HG03139 (cell line): Measurements from ENCODE around the gene MAK.
"Not testable (repeated sequence)": the region's sequence is repeated elsewhere in the genome, so short reads cannot be mapped to it uniquely, and the experiment has no call there.

Experiments used
- ATAC-seq: cut with Tn5 transposase; IDR thresholded peaks from one replicate; pipeline ENCODE4 v1.9.1; 2021; ENCODE audit not compliant: unreplicated experiment

Gene MAK

DNA sequence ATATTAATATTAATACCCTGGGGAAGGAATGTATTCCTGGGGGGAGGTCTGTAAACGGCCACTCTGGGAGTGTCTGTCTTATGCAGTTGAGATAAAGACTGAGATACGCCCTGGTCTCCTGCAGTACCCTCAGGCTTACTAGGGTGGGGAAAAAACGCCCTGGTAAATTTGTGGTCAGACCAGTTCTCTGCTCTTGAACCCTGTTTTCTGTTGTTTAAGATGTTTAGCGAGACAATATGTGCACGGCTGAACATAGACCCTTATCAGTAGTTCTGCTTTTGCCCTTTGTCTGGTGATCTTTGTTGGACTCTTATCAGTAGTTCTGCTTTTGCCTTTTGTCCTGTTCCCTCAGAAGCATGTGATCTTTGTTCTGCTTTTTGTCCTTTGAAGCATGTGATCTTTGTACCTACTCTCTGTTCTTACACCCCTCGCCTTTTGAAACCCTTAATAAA, 15.5 kb upstream of the MAK start:
- not testable (repeated sequence) for ATAC-seq

DNA sequence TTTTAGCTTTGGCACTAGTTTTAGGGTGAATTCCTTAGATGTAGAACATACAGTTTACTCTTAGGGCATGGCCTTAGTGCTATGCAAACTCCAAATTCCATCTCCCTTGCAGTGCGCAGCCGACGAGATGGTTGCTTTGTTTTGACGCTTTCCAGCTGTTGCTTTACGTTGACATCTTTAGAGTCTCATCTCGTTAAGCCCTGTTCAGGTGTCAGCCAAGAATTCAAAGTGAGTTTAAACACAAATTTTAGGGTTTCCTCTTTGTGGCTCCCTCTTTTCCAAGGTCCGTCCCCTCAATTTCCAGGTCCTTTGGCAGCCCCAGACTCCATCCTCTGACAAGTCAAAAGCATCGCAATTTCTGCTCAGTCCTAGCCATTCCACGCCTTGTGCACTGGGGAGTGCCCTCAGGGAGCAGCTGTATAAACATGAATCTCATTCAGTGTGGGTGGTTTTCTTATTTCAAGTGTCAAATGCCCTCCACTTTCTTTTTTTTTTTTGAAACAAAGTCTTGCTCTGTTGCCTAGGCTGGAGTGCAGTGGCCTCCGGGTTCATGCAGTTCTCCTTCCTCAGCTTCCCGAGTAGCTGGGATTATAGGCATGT, 14.1 kb upstream of the MAK start:
- ATAC-seq: no peak

DNA sequence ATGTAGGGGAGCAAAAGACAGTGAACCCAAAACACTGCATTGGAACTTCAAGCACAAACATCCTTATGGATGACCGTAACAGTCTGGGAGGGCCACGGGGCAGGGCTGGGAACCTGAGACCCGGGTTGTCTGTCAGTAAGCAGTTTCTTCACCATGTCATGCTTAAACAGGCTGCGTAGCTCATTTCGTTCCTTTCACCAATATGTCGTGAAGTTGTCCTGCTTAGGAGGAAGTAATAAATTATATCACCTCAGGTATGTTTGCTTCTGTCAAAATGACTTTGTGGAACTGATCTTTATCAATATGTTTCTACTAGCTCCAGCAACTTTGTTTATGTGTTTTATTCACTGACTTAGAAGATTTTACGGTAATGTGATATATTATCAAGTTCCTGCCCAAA, 12.4 kb upstream of the MAK start:
- ATAC-seq: no peak

DNA sequence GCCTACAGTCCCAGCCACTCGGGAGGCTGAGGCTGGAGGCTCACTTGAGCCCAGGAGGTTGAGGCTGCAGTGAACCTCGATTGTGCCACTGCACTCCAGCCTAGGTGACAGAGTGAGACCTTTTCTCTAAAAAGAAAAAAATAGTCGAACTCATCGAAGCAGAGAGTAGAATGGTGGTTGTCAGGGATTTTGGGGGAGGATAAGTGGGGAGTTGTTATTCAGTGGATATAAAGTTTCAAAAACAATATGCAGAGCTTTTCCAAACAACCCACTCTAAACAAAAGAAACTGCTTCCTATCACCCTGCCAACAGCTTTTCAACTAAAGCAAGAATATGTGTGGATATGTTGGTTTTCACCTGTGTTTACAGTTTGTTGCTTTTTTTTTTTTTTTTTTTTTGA, 11.6 kb upstream of the MAK start:
- no peak for ATAC-seq

DNA sequence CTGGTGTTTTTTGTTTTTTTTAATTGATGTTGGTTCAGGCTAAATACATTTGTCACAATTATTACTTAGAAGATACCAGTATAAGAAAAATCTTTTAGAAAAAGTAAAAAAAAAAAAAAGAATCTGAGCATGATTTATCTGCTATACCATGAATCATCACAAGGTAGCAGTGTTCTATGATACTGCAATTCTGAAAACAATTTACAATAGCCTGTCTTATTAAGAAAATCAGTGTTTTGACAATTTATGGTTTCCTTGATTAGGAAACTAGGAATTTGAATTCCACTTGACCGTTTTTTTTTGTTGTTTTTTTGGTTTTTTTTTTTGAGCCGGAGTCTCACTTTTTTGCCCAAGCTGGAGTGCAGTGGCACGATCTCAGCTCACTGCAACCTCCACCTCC, 9.3 kb upstream of the MAK start:
- ATAC-seq: no peak

DNA sequence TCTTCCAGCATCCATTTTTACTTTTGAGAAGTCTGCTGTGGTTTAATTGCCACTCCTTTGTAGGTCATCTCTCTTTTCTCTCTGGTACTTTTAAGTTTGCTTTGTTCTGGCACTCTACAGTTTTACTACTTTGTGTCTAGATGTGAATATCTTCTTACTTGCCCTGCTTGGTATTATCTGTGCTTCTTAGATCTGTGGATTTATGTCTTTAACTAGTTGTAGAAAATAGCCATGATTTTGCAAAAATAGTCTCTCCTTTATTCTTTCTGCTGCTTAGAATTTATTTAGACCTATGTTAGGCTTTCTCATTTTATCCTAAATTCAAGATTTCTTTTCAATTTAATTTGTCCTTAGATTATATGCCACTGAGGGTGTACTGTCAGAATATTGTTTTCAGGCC, 5.2 kb upstream of the MAK start:
- ATAC-seq: no peak

DNA sequence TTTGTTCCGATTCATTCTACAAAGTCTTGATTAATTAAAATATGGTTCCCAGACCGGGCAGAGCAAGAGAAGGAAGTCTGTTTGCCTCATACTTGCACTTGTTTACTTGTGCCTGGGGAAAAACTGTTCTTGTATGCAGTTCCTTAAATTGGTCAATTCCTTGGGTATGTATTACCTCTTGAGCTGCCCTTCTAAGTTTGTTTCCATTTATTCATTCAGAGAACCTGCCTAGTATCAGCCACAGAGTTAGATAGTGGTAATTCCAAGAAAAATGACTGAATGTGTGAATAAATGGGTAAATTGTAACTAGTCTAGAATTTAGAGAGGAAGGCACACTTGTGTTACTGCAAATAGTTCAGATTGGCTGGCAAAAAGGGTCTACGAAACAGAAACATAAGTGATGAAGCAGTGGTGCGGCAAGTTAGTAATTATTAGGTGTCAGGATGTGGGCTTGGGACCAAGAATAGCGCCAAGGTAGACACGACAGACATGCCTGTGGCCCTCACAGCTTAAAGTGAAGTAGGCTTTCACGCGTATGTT, 525 bp upstream of the MAK start:
- ATAC-seq: peak; percentile 61

DNA sequence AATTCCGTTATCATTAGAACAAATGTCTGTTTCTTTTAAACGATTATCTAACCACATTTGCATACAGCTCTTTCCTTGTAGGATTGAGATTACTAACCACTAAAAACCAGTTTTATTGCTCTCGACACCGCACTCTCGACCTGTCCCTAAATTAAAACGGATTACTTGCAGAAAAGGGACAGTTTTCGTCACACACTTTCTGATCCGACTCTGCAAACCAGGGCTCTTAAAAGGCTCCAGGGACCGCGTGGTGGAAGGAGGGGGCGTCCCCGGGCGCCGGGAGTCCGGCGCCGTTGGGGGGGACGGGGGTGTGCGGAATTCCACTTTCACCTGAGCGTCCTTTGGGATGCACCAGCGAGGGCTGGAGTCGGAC, 731 bp downstream of the MAK start:
- no peak for ATAC-seq

DNA sequence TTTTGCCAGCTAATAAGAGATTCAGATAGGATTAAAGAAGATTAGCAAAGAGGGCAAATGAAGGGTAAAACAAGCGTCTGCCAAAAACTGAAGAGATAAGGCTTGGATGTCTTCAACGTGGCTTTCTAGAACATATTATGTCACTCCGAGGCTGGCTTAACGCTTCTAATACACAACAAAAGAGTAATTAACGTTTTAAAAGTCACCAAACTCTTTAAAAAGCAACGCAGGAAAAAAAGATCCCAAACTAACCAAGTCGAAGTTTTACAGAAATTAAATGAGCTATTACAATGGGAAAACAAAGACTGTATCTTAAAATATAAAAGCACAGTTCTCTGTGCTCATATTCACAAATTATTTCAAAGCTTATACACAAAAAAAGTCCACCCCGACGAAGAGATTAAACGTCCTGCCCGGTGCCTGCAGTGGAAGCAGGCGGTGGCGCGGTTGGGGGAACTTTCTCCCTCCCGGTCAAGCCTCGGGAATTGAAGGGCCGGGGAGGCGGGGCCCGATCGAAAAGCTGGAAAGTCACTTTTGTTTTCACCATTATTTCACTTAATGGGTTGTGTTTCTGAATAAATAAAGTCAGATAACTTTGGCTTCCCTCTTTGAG, 1.2 kb downstream of the MAK start:
- ATAC-seq: no peak

DNA sequence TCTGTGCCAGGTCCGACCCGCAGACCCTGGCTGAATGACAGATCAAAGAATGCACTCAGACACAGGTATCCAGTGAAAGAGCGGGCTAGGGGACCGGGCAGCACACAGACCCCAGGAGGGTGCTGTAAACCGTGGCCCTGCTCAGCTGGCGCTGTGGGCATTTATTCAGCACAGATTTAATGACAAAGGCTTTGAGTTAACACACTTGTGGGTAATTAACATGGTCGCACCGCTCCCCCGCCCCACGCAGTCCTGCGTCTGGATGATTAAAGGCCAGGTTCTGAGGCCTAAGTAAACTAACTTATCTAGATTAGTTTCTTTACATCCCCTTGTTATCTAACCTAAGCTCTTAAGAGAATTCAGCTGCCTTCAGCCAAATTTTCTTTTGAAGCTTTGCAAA, 3.5 kb downstream of the MAK start:
- no peak for ATAC-seq

DNA sequence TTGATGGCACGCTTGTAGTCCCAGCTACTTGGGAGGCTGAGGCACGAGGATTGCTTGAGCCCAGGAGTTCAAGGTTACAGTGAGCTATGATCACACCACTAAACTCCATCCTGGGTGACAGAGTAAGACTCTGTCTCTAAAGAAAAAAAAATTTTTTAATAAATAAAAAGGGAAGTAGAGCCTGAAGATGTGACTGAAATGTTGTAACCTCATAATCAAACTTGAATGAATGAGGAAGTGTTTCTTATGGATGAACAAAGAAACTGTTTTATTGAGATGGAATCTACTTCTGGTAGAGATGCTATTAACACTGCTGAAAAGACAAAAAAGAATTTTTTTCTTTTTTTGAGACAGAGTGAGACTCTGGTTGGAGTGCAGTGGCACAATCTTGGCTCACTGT, 6.7 kb downstream of the MAK start:
- ATAC-seq: no peak

DNA sequence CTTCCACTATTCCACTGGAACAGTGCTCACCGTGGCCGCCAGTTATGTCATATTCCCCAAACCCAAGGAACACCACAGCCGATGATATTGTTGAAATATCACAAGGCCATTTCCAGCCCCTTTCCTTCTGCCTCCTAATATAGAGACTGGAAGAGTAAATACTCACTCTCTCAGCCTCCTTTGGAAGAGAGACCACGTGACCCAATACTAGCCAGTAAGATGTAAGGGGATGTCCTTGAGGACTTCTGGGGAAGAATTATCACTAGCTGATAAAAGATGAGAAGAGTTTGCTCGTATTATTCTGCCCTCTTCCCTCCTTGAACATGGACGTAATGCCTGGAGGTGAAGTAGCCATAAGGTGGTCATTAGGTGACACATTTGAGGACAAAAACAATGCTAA, 13.5 kb downstream of the MAK start:
- ATAC-seq: no peak

DNA sequence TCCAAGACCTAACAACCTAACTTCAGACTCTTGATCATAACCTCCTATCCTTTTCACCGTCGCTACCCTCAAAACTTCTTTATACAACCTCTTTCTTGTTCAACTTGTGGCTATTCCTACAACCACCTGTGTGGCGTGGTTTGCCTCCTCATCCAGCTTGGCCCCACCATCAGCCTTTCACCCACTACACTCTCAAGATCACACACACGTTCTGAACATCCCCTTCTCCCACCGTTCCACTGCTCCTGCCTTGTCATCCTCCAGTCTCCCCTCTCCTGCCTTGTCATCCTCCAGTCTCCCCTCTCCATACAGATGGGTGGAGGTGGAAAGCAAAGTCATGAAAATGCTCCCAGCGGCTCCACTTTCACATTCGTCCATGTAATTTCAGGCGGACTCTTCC, 14.0 kb downstream of the MAK start:
- no peak for ATAC-seq

DNA sequence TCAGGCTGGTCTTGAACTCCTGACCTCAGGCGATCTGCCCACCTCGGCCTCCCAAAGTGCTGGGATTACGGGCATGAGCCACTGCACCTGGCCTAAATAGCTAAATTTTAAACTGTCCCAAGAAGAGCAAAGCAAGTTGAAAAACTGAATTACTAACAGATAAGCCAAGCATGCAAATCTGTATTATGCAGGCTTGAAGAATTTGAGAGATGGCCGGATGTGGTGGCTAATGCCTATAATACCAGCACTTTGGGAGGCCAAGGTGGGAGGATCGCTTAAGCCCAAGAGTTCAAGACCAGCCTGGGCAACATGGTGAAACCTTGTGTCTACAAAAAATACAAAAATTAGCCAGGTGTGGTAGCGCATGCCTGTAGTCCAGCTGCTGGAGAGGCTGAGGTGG, 24.2 kb downstream of the MAK start:
- not testable (repeated sequence) for ATAC-seq

DNA sequence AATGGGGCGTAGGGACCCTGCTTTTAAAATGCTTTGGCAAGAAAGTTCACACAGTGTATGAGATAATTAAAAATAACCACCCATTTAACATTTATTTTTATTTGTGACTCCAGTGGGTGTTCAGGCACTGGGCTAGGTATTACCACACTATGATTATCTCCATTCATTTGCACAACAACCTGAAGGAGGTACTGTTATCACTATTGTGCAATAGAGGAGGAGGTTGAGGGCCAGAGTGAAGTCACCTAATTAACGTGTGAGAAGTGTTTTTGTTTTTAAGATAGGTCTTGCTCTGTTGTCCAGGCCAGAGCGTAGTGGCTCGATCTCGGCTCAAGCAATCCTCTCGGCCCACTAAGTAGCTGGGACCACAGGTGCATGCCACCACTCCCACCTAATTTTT, 29.2 kb downstream of the MAK start:
- no peak for ATAC-seq

DNA sequence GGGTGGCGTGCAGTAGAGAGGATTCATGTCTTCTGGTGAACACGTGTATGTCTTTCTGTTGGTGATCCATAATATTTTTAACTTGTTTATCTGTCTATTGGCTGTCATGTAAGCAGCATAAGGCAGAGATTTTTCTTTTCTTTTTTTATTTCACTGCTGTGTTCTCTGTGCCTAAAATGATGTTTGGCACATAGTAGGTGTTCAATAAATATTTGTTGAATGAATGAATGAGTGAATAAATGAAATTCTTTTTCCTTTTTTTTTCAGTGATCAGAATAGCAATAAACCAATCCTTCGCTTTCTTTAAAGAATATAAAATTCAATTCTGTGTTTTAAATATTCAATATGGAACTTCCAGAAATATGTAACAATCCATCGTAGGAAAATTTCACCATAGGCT, 30.0 kb downstream of the MAK start:
- no peak for ATAC-seq

DNA sequence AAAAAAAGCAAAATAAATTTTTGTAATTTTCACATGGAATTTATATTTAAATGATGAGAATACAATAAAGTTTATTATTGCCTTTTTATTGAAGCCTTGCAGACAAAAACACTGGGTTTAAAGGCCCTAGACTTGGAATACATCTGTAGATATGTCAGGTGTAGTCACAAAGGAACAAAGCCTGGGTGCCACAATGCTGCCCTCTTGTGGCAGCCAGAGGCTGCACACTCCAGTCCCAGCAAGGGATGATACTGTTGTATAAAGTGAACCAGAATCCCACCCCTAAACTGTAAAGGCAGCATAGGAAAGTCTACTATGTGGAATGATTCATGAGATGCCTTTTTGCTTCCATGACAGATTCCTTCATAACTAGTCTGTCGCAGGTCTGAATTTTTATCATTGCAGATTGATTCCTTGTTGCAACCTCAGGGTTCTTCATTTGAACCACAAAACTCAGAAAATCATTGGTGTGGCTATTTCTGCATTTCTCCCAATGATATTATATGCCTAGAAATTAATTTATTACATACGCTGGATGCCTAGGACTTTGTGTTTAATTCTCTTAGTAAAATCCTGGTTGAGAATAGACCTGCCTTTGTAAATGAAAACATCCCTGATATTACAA, 37.0 kb downstream of the MAK start:
- peak; percentile 87 for ATAC-seq

DNA sequence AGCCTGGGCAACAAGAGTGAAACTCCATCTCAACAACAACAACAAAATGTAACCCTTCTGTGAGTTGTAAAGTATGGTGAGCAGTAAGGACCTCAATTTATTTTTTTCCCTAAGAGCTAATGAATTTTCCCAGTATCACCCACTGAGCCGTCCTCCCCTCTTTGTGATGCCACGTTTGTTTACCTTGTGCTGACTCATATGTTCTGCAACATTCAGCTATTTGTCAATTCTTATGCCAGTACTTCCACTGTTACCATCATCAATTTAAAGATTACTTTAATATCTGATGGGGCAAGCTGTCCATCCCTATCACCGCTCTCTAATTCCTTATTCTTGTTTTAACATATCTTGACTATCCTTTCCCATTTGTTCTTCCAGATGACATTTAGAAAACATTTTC, 37.5 kb downstream of the MAK start:
- ATAC-seq: no peak

DNA sequence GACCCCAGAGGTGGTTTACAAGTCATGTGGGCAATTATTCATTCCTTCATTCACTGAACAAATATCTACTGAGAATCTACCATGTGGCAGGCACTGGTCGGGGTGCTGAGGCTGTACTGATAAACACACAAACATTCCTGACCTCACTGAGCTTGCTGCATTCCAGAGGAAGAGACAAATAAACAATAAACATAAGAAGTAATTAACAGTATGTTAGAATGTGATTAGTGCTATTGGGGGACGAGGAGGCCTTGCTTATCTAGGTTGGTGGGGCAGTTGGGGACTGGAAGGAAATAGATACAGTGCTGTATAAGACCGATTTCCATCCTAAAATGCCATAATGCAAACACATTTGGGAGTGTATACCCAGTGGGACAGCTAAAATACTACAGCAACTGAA, 44.1 kb downstream of the MAK start:
- ATAC-seq: no peak

DNA sequence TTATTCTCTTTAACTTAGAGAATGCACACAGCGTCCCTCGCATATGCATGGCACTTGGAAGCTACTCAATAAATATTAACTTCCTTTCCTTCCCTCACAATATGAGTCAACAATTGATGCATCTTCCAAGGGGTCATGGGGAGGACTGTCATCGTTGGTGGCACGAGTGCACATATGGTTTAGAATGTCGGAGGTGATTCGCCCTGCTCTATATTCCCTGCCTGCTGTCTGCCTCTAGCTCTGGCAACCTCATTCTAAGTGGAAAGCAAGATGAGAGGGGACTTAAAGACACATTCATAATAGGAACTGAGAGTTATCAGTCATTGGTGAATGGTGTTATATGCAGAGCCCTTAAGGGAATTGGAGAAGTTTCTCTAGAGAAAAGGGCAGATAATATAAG, 44.6 kb downstream of the MAK start:
- ATAC-seq: no peak

DNA sequence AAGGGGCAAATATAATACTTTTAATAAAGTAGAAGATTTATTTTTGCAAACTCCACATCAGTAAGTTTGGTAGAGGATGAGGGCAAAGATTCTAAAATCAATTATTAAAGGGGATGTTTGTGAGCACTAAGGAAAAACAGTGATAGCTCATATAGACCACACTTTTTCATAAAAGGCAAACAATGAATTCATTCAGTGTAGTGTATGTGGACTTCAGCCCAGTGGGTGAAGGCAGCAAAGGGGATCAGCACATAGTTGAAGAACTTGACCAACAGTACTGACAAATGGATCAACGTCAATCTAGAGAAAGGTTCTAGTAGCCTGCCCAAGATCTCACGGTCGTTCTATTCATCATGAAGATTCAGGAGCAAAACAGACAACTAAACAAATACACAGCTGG, 45.3 kb downstream of the MAK start:
- no peak for ATAC-seq

DNA sequence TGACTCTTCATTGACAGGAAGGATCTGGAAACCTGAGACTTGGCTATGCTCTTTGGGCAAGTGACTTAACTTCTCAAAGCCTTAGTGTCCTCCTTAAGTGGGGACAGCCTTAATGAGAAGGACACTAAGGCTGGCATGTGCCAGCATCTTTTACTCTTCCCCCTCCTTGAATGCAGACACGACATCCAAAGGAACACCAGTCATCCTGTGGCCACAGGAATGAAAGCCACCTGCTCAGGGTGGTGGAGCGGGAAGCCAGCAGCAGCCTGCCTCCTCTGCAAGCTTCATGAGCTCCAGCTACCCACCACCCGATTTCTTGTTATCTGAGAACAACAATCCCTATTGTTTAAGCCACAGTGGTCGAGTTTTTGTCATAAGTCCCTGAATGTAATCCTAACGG, 46.2 kb downstream of the MAK start:
- ATAC-seq: no peak

DNA sequence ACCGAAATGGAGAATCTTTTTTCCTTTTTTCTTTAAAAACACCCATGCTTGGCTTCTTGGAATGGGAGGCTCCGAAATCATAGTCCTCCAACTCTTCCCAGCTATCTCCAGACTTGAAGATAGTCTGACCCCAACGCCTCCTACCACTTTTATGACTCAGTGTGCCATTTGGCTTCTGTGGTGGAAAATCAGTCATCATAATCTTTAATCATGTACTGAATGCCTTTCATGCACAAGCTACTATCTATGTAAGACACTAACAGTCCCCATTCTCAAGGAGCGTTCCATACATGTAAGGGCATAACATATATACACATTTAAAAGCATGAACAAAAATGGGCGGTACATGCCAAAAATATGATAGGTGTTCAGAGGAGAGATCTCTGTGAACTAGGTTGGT, 46.7 kb downstream of the MAK start:
- ATAC-seq: no peak
